ENCODE data around the gene TPO.
"Not testable (repeated sequence)": the region's sequence is repeated elsewhere in the genome, so short reads cannot be mapped to it uniquely, and the experiment has no call there.

TPO gene

DNA sequence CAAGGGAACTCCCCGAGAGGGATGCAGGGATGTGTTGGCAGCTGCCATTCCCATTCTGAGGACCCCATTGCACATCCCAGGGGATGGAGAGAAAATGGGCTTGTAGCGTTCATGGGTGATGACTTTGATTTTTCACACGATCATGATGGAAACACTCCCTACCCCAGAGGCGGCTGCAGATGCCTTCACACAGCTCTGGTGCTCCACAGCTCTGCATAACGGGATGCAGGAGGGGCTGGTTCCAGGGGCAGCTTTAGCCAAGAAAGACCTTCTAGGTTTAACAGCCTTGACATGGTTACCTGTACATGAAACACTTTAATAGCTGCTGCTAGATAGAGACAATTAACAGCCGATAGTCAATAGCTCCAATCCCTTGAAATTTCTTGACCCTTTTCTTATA lies 88.7 kb downstream of the TPO start:
- no peak for DNase-seq (ENCODE audit: low spot score)

GRCh38 chr2:1502891-1503304 lies 89.6 kb downstream of the TPO start:
- no peak for DNase-seq (ENCODE audit: low spot score)

DNA sequence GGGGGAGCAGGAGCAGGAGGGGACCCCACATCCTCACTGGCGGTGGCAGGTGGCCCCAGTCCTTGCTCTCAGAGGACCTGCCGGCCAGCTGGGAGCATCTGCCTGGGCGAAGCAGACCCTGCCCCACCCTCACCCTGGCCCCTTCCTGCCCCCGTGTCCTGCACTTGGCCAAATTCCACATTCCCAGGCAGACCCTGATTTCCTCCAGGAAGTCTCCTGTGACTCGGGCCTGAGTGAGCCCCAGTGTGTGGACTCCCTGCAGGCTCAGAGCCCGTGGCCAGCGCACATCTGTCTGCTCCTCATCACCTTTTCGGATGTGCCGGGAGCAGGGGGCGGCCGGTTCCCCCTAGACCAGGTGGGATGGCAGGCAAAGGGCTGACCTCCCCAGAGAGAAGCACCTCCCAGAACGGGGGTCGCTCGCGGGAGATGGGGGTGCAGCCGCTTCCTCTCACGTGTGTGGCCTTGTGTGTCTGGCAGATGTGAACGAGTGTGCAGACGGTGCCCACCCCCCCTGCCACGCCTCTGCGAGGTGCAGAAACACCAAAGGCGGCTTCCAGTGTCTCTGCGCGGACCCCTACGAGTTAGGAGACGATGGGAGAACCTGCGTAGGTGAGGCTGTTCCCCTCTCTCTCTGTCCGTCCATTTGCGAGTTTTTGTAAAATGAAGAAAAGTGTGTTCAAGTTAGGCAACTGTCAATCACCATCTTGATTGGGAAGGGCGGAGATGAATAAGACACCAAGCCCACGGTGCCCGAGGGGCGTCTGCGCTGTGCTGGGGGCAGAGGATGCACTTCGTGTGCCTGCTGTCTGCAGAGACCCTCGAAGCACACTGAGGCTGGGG lies 90.4 kb downstream of the TPO start:
- no peak for DNase-seq (ENCODE audit: low spot score)

DNA sequence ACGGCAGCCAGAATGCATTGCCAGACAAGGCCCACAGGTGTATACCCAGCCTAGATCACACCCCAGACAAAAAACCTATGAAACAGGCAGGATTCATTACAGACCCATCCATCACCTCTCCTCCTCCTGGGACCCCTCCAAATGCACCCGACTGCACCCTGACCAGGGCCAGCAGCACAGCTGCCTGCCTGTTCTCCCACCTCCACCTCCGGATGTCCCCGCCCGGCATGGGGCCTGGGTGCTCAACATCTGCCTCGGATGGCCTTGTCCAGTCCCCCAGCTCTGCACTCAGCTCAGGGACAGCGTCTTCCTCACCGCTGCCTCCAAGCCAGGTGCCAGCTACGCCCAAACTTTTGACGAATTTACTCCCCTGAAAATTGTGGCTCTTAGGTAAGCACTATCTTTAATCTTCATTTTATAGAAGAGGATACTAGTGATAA lies 91.1 kb downstream of the TPO start:
- DNase-seq (ENCODE audit: low spot score) = no peak

DNA sequence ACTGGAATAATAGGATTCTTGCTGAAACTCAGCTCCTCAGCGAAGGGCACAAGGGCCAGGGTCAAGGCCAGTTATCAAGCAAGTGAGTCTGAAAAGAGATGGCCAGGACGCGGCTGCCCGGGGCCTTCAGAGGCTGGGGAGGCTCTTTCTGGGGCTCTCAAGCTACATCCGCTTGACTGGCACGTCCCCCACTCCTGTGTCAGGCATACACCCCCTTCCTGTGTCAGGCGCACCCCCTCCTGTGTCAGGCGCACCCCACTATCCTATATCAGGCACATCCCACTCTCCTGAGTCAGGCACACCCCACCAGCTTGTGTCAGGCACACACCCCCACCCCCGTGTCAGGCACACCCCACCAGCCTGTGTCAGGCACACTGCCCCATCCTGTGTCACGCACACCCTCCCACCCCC lies 91.8 kb downstream of the TPO start:
- DNase-seq (ENCODE audit: low spot score) = no peak

DNA sequence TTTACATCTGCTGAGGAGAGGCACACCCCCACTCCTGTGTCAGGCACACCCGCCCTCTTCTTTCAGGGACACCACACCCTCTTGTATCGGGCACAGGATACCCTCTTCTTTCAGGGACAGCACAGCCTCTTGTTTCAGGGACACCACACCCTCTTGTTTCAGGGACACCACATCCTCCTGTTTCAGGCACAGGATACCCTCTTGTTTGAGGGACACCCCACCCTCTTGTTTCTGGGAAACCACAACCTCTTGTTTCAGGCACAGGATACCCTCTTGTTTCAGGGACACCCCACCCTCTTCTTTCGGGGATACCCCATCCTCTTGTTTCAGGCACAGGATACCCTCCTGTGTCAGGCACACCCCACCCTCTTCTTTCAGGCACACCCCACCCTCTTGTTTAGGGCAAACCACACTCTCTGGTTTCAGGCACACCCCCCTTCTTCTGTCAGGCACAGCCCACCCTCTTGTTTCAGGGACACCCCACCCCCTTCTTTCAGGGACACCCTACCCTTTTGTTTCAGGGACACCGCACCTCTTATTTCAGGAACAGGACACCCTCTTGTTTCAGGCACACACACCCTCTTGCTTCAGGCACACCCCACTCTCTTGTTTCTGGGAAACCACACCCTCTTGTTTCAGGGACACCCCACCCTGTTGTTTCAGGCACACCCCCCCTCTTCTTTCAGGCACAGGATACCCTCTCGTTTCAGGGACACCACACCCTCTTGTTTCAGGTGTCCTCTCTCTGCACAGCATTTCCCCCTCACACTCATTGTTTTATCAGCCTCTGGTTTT lies 96.2 kb downstream of the TPO start:
- no peak for DNase-seq (ENCODE audit: low spot score)

- no peak for DNase-seq (ENCODE audit: low spot score)
Observed at GRCh38 chr2:1510176-1510575, 96.9 kb downstream of the TPO start.

DNA sequence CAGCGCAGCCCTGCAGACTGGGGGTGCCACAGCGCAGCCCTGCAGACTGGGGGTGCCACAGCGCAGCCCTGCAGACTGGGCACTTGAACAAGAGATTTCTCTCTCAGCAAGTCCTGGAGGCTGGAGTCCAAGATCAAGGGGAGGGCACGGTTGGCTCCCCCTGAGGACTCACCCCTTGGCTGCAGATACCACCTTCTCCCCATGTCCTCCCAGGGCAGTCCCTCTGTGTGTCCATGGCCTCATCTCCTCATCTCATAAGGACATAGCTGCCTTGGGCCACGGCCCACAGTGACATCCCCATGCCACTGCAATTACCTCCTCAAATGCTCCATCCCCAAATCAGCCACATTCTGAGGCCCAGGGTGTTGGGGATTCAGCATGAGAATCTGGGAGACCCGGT lies 98.2 kb downstream of the TPO start:
- DNase-seq (ENCODE audit: low spot score) = no peak

- DNase-seq (ENCODE audit: low spot score) = no peak
Observed at GRCh38 chr2:1512321-1513289, 99.3 kb downstream of the TPO start.

DNA sequence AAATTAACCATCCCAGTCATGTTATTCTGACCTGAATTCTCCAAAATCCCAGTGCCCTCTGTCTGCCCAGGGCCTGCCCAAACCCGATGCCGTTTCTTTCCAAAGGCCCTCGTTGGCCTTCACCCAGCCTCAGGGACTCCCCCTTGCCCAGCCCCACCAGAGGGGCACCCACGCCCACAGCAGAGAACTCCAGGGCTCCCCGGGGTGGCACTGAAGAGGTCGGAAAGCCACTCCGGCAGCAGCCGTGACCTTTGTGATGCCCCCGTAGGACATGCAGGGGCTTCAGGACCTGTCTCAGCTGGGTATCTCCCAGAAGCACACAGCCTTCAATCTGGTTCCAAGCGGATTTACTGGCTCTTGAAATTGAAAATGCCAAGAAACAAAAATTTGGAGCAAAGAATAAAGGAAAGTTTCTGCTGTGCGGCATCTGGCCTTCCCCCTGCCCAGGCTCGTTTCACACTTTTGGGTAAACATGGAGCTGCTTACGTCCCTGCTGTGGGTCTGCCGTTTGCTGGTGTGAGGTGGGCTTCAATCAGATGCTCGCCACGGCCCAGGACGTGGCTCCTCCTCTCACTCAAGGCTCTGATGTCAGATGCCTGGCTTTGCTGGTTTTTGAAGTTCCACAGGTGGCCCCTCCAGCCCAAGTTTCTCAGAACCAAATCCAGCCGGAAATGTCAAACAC lies 101.3 kb downstream of the TPO start:
- no peak for DNase-seq (ENCODE audit: low spot score)

DNA sequence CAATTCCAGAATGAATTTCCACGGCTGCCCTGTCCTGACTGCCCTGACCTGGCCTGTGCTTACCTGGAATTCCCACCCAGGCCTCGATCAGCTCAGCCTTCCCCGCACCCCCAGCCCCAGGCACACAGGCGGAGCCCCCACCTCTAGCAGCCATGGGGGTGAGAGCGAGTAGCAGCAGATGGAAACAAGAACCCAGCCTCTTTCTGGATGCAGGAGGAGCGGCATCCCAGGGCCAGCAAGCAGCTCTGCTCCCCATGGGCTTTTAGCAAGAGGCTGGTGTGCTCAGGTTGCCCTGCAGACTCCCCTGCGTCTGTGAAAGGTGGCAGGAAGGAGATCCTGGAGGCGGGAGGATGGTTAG lies 101.8 kb downstream of the TPO start:
- DNase-seq (ENCODE audit: low spot score) = no peak

DNA sequence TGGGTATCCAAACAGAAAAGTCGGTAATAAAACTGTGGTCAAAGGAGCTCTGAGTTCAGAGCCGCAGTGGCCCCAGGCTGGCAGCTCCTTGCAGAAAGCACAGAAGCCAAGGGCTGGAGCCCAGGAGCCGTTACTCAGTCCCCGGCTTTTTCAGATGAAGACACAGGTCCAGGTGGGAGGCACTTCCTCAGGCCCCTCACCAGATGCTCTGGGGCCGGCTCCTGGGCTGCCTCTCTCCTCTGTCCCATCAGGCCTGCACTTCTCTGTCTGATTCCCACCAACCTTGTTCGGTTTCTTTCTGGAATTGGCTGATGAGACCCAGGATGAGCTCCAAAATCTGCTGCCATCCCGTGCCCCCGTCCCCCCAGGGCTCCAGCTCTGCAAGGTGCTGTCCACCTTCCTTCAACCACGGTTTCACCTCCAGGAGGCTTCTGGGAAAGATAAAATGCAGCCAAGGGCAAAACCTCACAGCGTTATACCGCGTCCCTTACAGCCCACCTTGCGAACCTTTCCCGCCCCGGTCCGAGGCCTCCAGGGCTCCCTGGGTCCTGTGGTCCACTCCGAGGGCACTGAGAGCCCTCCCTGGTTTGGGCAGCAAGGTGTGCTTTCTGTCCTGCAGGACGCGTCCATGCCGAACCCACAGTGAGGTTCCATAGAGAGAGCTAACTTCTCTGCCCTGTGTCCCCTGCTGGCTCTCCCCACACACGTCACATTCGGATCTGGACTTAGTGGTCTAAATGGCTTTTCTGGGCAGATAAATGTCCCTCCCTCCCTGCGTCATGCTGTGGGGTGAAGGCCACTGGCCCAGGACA lies 102.9 kb downstream of the TPO start:
- no peak for DNase-seq (ENCODE audit: low spot score)

DNA sequence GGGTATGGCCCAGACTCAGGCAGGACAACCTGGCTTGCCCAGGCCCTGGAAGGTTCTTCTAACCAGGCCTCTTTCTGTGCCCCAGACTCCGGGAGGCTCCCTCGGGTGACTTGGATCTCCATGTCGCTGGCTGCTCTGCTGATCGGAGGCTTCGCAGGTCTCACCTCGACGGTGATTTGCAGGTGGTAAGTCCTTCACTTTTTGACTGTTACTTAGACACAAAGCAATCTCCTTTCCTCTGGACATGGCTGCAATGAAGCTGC lies 103.5 kb downstream of the TPO start:
- DNase-seq (ENCODE audit: low spot score) = no peak

DNA sequence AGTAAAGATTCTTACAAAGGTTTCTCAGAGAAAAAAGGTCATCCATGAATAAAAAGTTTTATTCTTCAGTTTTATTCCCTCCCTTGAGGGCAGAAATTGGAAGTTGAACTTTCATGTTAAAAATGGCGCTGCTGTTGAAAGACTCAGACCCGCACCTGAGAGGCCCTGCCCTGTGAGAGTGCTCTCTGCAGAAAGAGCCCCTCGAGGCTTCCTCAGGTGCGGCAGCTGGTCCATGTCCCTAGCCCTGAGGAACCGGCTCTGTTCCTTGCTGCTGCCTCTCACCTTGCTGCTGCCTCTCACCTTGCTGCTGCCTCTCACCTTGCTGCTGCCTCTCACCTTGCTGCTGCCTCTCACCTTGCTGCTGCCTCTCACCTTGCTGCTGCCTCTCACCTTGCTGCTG lies 104.0 kb downstream of the TPO start:
- DNase-seq (ENCODE audit: low spot score) = not testable (repeated sequence)

GRCh38 chr2:1517786-1518185 lies 104.5 kb downstream of the TPO start:
- DNase-seq (ENCODE audit: low spot score) = no peak

- no peak for DNase-seq (ENCODE audit: low spot score)
Observed at GRCh38 chr2:1518331-1518803, 105.1 kb downstream of the TPO start.

- DNase-seq (ENCODE audit: low spot score) = no peak
Observed at GRCh38 chr2:1518867-1519530, 105.7 kb downstream of the TPO start.

- DNase-seq (ENCODE audit: low spot score) = no peak
Observed at GRCh38 chr2:1521191-1521877, 108.1 kb downstream of the TPO start.

Measured in SK-N-DZ (cell line).